ENCODE data around the gene DBI.

DNA sequence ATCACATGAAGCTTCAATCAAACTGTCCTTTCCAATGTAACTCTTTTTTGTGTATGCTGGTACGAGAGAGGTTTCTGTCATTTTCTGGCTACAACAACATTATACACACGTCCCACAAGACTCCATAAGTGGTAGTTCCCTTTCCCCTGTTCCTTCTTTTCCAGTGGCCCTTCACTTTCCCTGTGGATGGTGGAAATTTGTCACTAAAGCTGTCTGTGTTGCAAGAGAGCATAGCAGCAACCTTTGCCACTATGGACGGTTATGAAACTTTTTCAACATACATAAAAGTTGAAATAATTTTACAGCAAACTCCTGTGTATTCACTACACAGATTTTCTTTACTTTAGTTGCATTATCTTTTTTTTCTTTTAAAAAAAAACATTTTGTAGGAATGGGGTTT, 18.7 kb downstream of the DBI start:
- TF ChIP-seq, protein P1, sequence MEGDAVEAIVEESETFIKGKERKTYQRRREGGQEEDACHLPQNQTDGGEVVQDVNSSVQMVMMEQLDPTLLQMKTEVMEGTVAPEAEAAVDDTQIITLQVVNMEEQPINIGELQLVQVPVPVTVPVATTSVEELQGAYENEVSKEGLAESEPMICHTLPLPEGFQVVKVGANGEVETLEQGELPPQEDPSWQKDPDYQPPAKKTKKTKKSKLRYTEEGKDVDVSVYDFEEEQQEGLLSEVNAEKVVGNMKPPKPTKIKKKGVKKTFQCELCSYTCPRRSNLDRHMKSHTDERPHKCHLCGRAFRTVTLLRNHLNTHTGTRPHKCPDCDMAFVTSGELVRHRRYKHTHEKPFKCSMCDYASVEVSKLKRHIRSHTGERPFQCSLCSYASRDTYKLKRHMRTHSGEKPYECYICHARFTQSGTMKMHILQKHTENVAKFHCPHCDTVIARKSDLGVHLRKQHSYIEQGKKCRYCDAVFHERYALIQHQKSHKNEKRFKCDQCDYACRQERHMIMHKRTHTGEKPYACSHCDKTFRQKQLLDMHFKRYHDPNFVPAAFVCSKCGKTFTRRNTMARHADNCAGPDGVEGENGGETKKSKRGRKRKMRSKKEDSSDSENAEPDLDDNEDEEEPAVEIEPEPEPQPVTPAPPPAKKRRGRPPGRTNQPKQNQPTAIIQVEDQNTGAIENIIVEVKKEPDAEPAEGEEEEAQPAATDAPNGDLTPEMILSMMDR (conservative IDR thresholded peaks at IDR 0.05 in 1 of 2, IDR thresholded peaks at IDR 0.05 in 1 of 2; ENCODE audit: low read depth in 1 of 2, low read length in 2 of 2) = no peak
- no peak for TF ChIP-seq EZH2 (IDR thresholded peaks at IDR 0.05; ENCODE audit: low read length, missing control alignments)

Data from fibroblast of lung (primary cell).